ENCODE measurements around the gene TEX19. TPM values are rescaled to one million over a fixed set of nuclear protein-coding genes. Genes with fewer than 3 reads are reported as not detected.

The TEX19 gene
- total and polyA plus RNA-seq, 4 donors: 0.03 TPM; not detected in 3

- peaks cover 0 to 5% (median 3%) of the 10 kb centered on the region in 5 donors for H3K4me1 ChIP-seq (ENCODE audit: control insufficient read depth in 5 of 5, insufficient read depth in 5 of 5, low read length in 5 of 5)
- H3K27ac ChIP-seq (ENCODE audit: low read depth in 1 of 2, low read length in 1 of 2): no peak overlapping the region
- ATAC-seq (ENCODE audit: insufficient read depth, low FRiP score) (no peak), DNase-seq (no peak)
- H3K36me3 ChIP-seq (ENCODE audit: control insufficient read depth in 4 of 4, insufficient read depth in 4 of 4, low read length in 4 of 4): peaks cover 0 to 8% (median 0%) of the 10 kb centered on the region in 4 donors
- H3K9ac ChIP-seq (ENCODE audit: insufficient read depth in 1 of 2, low read length in 2 of 2): no peak overlapping the region
- no peak overlapping the region for H3K4me3 ChIP-seq
- 71 to 76% methylated on average over 25 of the region's 25 CpGs for WGBS, 2 donors
- H3K27me3 ChIP-seq (ENCODE audit: control insufficient read depth in 3 of 3, insufficient read depth in 3 of 3, low read length in 2 of 3): peaks cover 0 to 8% (median 4%) of the 10 kb centered on the region in 3 donors
- H3K9me3 ChIP-seq (ENCODE audit: control insufficient read depth in 4 of 4, insufficient read depth in 3 of 4, low read length in 3 of 4): no peaks in the 10 kb centered on the region
- TF ChIP-seq, protein P1, sequence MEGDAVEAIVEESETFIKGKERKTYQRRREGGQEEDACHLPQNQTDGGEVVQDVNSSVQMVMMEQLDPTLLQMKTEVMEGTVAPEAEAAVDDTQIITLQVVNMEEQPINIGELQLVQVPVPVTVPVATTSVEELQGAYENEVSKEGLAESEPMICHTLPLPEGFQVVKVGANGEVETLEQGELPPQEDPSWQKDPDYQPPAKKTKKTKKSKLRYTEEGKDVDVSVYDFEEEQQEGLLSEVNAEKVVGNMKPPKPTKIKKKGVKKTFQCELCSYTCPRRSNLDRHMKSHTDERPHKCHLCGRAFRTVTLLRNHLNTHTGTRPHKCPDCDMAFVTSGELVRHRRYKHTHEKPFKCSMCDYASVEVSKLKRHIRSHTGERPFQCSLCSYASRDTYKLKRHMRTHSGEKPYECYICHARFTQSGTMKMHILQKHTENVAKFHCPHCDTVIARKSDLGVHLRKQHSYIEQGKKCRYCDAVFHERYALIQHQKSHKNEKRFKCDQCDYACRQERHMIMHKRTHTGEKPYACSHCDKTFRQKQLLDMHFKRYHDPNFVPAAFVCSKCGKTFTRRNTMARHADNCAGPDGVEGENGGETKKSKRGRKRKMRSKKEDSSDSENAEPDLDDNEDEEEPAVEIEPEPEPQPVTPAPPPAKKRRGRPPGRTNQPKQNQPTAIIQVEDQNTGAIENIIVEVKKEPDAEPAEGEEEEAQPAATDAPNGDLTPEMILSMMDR (IDR thresholded peaks at IDR 0.05; ENCODE audit: control extremely low read depth, extremely low read depth): no peak
Observed at GRCh38 chr17:82324566-82325285, 34.3 kb upstream of the TEX19 start.

GRCh38 chr17:82325286-82326180, 33.5 kb upstream of the TEX19 start:
- DNase-seq (no peak), ATAC-seq (ENCODE audit: insufficient read depth, low FRiP score) (no peak)
- Histone ChIP-seq H3K4me3 (no peak overlapping the region), H3K27me3 (ENCODE audit: control insufficient read depth in 3 of 3, insufficient read depth in 3 of 3, low read length in 2 of 3) (peaks cover 0 to 8% (median 4%) of the 10 kb centered on the region in 3 donors), H3K9me3 (ENCODE audit: control insufficient read depth in 4 of 4, insufficient read depth in 3 of 4, low read length in 3 of 4) (no peaks in the 10 kb centered on the region), H3K9ac (ENCODE audit: insufficient read depth in 1 of 2, low read length in 2 of 2) (no peak overlapping the region), H3K4me1 (ENCODE audit: control insufficient read depth in 5 of 5, insufficient read depth in 5 of 5, low read length in 5 of 5) (peaks cover 0 to 13% (median 3%) of the 10 kb centered on the region in 5 donors), H3K36me3 (ENCODE audit: control insufficient read depth in 4 of 4, insufficient read depth in 4 of 4, low read length in 4 of 4) (peaks cover 0 to 8% (median 0%) of the 10 kb centered on the region in 4 donors), H3K27ac (ENCODE audit: low read depth in 1 of 2, low read length in 1 of 2) (no peak overlapping the region)
- TF ChIP-seq, protein P1 (IDR thresholded peaks at IDR 0.05; ENCODE audit: control extremely low read depth, extremely low read depth): no peak
- WGBS, 2 donors: 91 to 92% methylated on average over 30 of the region's 30 CpGs

DNA sequence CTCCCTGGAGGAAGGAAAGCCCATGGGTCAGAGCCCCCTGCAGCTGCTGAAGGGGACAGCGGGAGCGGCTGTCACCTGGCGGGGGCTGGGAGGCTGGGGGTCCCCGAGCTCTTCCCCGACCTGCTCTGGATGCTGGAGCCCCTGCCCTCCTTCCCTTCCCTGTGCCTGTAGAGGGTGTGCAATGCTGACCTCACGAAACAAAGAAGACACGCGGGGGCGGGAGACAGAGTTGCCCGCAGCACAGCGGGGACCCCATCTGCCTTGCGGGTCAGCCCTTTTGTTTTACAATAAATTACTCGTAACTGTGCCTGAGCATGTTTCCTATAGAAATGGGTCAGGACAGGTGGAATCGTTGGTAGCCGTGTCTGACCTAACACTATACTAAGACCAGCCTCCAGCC, 31.8 kb upstream of the TEX19 start:
- DNase-seq (no peak), ATAC-seq (ENCODE audit: insufficient read depth, low FRiP score) (no peak)
- H3K9ac ChIP-seq (ENCODE audit: insufficient read depth in 1 of 2, low read length in 2 of 2): no peak overlapping the region
- TF ChIP-seq, protein P1 (IDR thresholded peaks at IDR 0.05; ENCODE audit: control extremely low read depth, extremely low read depth): no peak
- H3K27me3 ChIP-seq (ENCODE audit: control insufficient read depth in 3 of 3, insufficient read depth in 3 of 3, low read length in 2 of 3): peaks cover 0 to 15% (median 4%) of the 10 kb centered on the region in 3 donors
- no peak overlapping the region for H3K4me3 ChIP-seq
- WGBS, 2 donors: 77 to 85% methylated on average over 15 of the region's 15 CpGs
- no peaks in the 10 kb centered on the region for H3K9me3 ChIP-seq (ENCODE audit: control insufficient read depth in 4 of 4, insufficient read depth in 3 of 4, low read length in 3 of 4)
- H3K36me3 ChIP-seq (ENCODE audit: control insufficient read depth in 4 of 4, insufficient read depth in 4 of 4, low read length in 4 of 4): peaks cover 0 to 6% (median 0%) of the 10 kb centered on the region in 4 donors
- peaks cover 0 to 19% (median 9%) of the 10 kb centered on the region in 5 donors for H3K4me1 ChIP-seq (ENCODE audit: control insufficient read depth in 5 of 5, insufficient read depth in 5 of 5, low read length in 5 of 5)
- H3K27ac ChIP-seq (ENCODE audit: low read depth in 1 of 2, low read length in 1 of 2): no peak overlapping the region

Data from lung (tissue), 12 donors.